ENCODE results near the gene SH3RF2.

The SH3RF2 gene

GRCh38 chr5:145941448-145942130 is 5.2 kb downstream of the SH3RF2 start (continued):
- TF ChIP-seq SP2 (tag by site-specific recombination; IDR thresholded peaks at IDR 0.05): no peak
- no peak for TF ChIP-seq GLIS2 (tag by site-specific recombination; IDR thresholded peaks at IDR 0.05)
- no peak for TF ChIP-seq ZBTB48 (tag by site-specific recombination; IDR thresholded peaks at IDR 0.05)
- no peak for TF ChIP-seq ZNF830 (tag by site-specific recombination; IDR thresholded peaks at IDR 0.05; ENCODE audit: low read depth)
- TF ChIP-seq ZNF654 (tag by site-specific recombination; IDR thresholded peaks at IDR 0.05; ENCODE audit: low read depth): 0 out of 2 replicates have a peak, but pooled peaks have one; percentile 6
- no peak for TF ChIP-seq ZNF747 (tag by site-specific recombination; IDR thresholded peaks at IDR 0.05)
- TF ChIP-seq GLIS1 (tag by site-specific recombination; IDR thresholded peaks at IDR 0.05): no peak
- no peak for TF ChIP-seq ZNF76 (tag by site-specific recombination; IDR thresholded peaks at IDR 0.05; ENCODE audit: borderline replicate concordance, low read depth)
- TF ChIP-seq PRDM10 (tag by site-specific recombination; IDR thresholded peaks at IDR 0.05): peak; percentile 58
- TF ChIP-seq PRDM1 (tag by site-specific recombination; IDR thresholded peaks at IDR 0.05): peak; percentile 47
- TF ChIP-seq ZNF292 (tag by site-specific recombination; IDR thresholded peaks at IDR 0.05; ENCODE audit: borderline replicate concordance, low read depth): no peak
- no peak for TF ChIP-seq ZNF639 (tag by site-specific recombination; IDR thresholded peaks at IDR 0.05)
- TF ChIP-seq ZNF202 (tag by site-specific recombination; IDR thresholded peaks at IDR 0.05; ENCODE audit: borderline replicate concordance): no peak
- TF ChIP-seq YY1 (tag by site-specific recombination; IDR thresholded peaks at IDR 0.05): no peak
- no peak for TF ChIP-seq ZNF521 (tag by site-specific recombination; IDR thresholded peaks at IDR 0.05)
- TF ChIP-seq ZNF121 (tag by site-specific recombination; IDR thresholded peaks at IDR 0.05): no peak
- no peak for TF ChIP-seq TRIM28 (IDR thresholded peaks at IDR 0.05; ENCODE audit: borderline replicate concordance, low read length)
- TF ChIP-seq, protein P1, sequence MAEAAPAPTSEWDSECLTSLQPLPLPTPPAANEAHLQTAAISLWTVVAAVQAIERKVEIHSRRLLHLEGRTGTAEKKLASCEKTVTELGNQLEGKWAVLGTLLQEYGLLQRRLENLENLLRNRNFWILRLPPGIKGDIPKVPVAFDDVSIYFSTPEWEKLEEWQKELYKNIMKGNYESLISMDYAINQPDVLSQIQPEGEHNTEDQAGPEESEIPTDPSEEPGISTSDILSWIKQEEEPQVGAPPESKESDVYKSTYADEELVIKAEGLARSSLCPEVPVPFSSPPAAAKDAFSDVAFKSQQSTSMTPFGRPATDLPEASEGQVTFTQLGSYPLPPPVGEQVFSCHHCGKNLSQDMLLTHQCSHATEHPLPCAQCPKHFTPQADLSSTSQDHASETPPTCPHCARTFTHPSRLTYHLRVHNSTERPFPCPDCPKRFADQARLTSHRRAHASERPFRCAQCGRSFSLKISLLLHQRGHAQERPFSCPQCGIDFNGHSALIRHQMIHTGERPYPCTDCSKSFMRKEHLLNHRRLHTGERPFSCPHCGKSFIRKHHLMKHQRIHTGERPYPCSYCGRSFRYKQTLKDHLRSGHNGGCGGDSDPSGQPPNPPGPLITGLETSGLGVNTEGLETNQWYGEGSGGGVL (tag by site-specific recombination; IDR thresholded peaks at IDR 0.05): peak; percentile 18; the same call in 1 of the 2 replicates
- TF ChIP-seq PRDM6 (tag by site-specific recombination; IDR thresholded peaks at IDR 0.05): 0 out of 2 replicates have a peak, but pooled peaks have one; percentile 22
- TF ChIP-seq MEIS1 (CRISPR knock-in tag; IDR thresholded peaks at IDR 0.05; ENCODE audit: borderline replicate concordance): no peak
- 0 out of 2 replicates have a peak, but pooled peaks have one; percentile 56 for TF ChIP-seq ZNF184 (tag by site-specific recombination; IDR thresholded peaks at IDR 0.05)
- TF ChIP-seq ZFP69B (tag by site-specific recombination; IDR thresholded peaks at IDR 0.05): 0 out of 2 replicates have a peak, but pooled peaks have one; percentile 27
- no peak for TF ChIP-seq PBX3 (CRISPR knock-in tag; IDR thresholded peaks at IDR 0.05)

Measured in HEK293 (cell line).